Measurements from ENCODE around the gene ANAPC2. TPM values are rescaled to one million over a fixed set of nuclear protein-coding genes. Genes with fewer than 3 reads are reported as not detected.

Gene ANAPC2
- total RNA-seq, 1 donor from 2014 or later, result 18.9 TPM

DNA sequence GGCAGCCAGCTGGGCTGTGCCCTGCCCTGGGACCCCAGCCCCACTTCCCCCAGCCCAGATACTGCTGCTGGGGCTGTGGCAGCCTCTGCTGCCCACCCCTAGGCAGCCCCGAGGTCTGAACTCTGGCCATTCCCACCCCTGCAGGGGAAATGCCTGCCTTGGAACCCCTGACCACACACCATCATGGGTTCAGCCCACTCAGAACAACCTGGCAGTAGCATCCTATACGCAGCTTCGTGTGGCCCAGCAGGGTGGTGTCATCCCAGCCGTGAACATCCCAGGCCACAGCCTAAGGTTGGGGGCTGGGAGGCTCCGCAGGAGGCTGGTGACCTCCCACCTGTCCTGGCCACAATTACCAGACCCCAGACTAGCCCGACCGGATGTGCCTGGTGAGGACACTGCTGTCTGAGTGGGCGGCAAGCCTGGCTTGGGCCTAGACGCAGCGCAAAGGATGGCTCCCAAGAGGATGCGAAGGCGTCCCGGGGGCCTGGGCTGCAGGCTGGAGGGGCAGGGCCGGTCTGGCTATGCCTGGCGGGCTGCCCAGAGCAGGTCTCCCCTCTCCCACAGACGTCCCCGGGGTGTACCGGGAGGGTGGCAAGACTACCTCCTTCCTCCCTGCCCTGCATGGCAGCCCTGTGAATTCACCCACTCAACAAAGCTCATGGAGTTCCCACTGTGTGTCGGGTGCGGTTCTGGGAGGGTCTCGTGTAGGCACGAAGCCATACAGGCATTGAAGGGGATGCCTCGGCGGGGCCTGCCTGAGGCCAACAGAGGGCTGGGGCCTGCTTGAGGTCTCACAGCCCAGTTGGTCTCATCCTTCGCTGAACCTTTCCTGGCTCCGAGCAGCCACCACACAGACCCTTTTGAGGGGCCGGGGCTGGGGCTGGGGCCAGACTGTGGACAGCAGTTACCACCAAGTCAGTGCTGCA is 40.9 kb upstream of the ANAPC2 start:
- Histone ChIP-seq H3K27ac (no peak overlapping the region), H3K79me2 (ENCODE audit: low read depth) (no peaks in the 10 kb centered on the region), H4K20me1 (ENCODE audit: low read depth) (no peaks in the 10 kb centered on the region), H3K4me1 (no peaks in the 10 kb centered on the region), H3K4me3 (no peak overlapping the region), H3K27me3 (no peaks in the 10 kb centered on the region), H3K9ac (no peak overlapping the region), H3K36me3 (no peaks in the 10 kb centered on the region), H3K4me2 (no peak overlapping the region), H3K9me3 (ENCODE audit: low read depth) (no peaks in the 10 kb centered on the region), H3F3A (ENCODE audit: low read depth) (no peaks in the 10 kb centered on the region), H2AFZ (replicated peaks) (no peak overlapping the region)
- Mint-ChIP-seq H3K27ac (no peak overlapping the region), H3K9me3 (no peaks in the 10 kb centered on the region), H3K36me3 (no peaks in the 10 kb centered on the region), H3K27me3 (ENCODE audit: insufficient read depth, low read depth) (peaks cover 4% of the 10 kb centered on the region), H3K4me3 (no peak overlapping the region), H3K4me1 (peaks cover 3% of the 10 kb centered on the region)
- no peak for DNase-seq (ENCODE audit: low spot score)
- TF ChIP-seq, protein P1, sequence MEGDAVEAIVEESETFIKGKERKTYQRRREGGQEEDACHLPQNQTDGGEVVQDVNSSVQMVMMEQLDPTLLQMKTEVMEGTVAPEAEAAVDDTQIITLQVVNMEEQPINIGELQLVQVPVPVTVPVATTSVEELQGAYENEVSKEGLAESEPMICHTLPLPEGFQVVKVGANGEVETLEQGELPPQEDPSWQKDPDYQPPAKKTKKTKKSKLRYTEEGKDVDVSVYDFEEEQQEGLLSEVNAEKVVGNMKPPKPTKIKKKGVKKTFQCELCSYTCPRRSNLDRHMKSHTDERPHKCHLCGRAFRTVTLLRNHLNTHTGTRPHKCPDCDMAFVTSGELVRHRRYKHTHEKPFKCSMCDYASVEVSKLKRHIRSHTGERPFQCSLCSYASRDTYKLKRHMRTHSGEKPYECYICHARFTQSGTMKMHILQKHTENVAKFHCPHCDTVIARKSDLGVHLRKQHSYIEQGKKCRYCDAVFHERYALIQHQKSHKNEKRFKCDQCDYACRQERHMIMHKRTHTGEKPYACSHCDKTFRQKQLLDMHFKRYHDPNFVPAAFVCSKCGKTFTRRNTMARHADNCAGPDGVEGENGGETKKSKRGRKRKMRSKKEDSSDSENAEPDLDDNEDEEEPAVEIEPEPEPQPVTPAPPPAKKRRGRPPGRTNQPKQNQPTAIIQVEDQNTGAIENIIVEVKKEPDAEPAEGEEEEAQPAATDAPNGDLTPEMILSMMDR (IDR thresholded peaks at IDR 0.05), result no peak
- TF ChIP-seq EZH2 (IDR thresholded peaks at IDR 0.05), result no peak
- no peak for TF ChIP-seq EZH2phosphoT487 (IDR thresholded peaks at IDR 0.05)

DNA sequence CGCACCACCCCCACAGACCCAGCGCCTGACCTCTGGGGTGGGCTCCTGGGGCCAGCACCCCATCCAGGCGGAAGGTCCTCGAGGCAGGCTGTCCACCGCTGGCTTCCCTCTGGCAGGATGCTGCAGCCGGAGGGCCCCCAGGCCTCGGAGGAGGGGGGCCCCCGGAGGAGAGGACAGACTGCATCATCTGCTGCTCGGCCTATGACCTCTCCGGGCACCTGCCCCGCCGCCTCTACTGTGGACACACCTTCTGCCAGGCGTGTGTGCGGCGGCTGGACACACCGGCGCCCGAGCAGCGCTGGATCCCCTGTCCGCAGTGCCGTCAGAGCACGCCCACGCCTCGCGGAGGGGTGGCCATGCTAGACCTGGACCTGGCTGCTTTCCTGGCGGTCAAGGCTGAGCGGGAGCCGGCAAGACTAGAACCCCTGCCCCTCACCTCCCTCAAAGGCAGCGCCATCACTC is 40.2 kb upstream of the ANAPC2 start:
- Mint-ChIP-seq H3K4me3 (no peak overlapping the region), H3K36me3 (no peaks in the 10 kb centered on the region), H3K27me3 (ENCODE audit: insufficient read depth, low read depth) (peaks cover 6% of the 10 kb centered on the region), H3K27ac (no peak overlapping the region), H3K4me1 (peaks cover 3% of the 10 kb centered on the region), H3K9me3 (no peaks in the 10 kb centered on the region)
- Histone ChIP-seq H3K36me3 (no peaks in the 10 kb centered on the region), H4K20me1 (ENCODE audit: low read depth) (no peaks in the 10 kb centered on the region), H3K27me3 (no peaks in the 10 kb centered on the region), H3K4me3 (no peak overlapping the region), H3K27ac (no peak overlapping the region), H3F3A (ENCODE audit: low read depth) (no peaks in the 10 kb centered on the region), H3K9me3 (ENCODE audit: low read depth) (no peaks in the 10 kb centered on the region), H3K4me1 (no peaks in the 10 kb centered on the region), H3K4me2 (no peak overlapping the region), H3K79me2 (ENCODE audit: low read depth) (no peaks in the 10 kb centered on the region), H2AFZ (replicated peaks) (no peak overlapping the region), H3K9ac (no peak overlapping the region)
- no peak for DNase-seq (ENCODE audit: low spot score)
- TF ChIP-seq EZH2phosphoT487 (IDR thresholded peaks at IDR 0.05), result no peak
- TF ChIP-seq EZH2 (IDR thresholded peaks at IDR 0.05), result no peak
- TF ChIP-seq, protein P1 (IDR thresholded peaks at IDR 0.05), result no peak

DNA sequence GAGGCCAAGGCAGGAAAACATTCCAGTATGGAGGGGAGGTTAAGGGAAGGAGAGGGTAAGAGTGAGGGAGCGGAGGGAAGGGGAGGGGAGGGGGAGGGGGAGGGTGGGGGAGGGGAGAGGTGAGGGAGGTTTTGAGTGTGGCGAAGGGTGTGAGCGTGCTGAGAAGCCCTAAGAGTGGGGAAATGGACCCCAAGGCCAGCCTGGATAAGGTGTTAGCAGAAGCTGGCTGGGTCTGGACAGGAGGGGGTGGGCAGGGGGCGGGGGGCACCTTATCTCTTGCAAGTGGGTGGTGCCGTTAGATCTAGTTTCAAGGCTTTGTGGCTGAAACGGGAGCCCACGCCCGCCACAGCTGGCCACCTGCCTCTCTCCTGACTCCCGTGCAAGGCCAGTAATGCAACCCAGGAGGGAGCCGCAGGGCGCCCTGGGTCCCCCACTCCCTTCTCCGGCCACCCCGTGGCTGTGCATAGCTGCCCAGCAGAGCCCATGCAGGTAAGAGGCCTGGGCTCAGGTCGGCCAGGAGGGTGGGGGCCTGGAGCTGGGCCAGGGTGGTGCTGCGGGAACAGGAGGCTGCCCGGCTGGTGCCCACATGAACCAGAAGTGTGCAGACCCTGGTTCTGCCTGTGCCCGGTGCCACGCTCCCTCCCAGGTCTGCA is 39.6 kb upstream of the ANAPC2 start:
- H3K4me3 ChIP-seq, result no peak overlapping the region
- no peak for DNase-seq (ENCODE audit: low spot score)
- Mint-ChIP-seq H3K36me3 (no peaks in the 10 kb centered on the region), H3K27me3 (ENCODE audit: insufficient read depth, low read depth) (peaks cover 6% of the 10 kb centered on the region), H3K4me1 (peaks cover 3% of the 10 kb centered on the region), H3K27ac (no peak overlapping the region), H3K4me3 (no peak overlapping the region), H3K9me3 (no peaks in the 10 kb centered on the region)
- H2AFZ ChIP-seq (replicated peaks), result no peak overlapping the region
- H3K4me1 ChIP-seq, result peaks cover 1% of the 10 kb centered on the region
- no peak overlapping the region for H3K4me2 ChIP-seq
- H3K9me3 ChIP-seq (ENCODE audit: low read depth), result no peaks in the 10 kb centered on the region
- H4K20me1 ChIP-seq (ENCODE audit: low read depth), result no peaks in the 10 kb centered on the region
- TF ChIP-seq, protein P1 (IDR thresholded peaks at IDR 0.05), result no peak
- TF ChIP-seq EZH2 (IDR thresholded peaks at IDR 0.05) (no peak), EZH2phosphoT487 (IDR thresholded peaks at IDR 0.05) (no peak)
- no peaks in the 10 kb centered on the region for H3K36me3 ChIP-seq
- H3K27ac ChIP-seq, result no peak overlapping the region
- H3K27me3 ChIP-seq, result peaks cover 2% of the 10 kb centered on the region
- H3F3A ChIP-seq (ENCODE audit: low read depth), result peaks cover 5% of the 10 kb centered on the region
- H3K79me2 ChIP-seq (ENCODE audit: low read depth), result no peaks in the 10 kb centered on the region
- no peak overlapping the region for H3K9ac ChIP-seq
